GM23248 (cell line): Measurements from ENCODE around the gene SGK1.

Source experiments
- EZH2 ChIP-seq: fragments of 200-600 bp; sonication (generic); IDR thresholded peaks from 2 replicates; pipeline ENCODE4 v1.6.1; 2018; ENCODE audit warnings: antibody characterized with exemption, mild to moderate bottlenecking; ENCODE audit not compliant: insufficient read depth, poor library complexity, severe bottlenecking
- EZH2phosphoT487 ChIP-seq: fragments of 200-600 bp; sonication (generic); IDR thresholded peaks from 2 replicates; pipeline ENCODE4 v1.6.1; 2018; ENCODE audit warnings: antibody characterized with exemption, moderate library complexity, mild to moderate bottlenecking, low read depth; ENCODE audit not compliant: insufficient read depth

GRCh38 chr6:134177753-134178160, 140.2 kb downstream of the SGK1 start:
- TF ChIP-seq EZH2 (no peak), EZH2phosphoT487 (no peak)
